ENCODE measurements around the gene TOR1B. TPM values are rescaled to one million over a fixed set of nuclear protein-coding genes. Genes with fewer than 3 reads are reported as not detected.

The TOR1B gene
- total RNA-seq, 1 donor from 2014 or later = 32.1 TPM

DNA sequence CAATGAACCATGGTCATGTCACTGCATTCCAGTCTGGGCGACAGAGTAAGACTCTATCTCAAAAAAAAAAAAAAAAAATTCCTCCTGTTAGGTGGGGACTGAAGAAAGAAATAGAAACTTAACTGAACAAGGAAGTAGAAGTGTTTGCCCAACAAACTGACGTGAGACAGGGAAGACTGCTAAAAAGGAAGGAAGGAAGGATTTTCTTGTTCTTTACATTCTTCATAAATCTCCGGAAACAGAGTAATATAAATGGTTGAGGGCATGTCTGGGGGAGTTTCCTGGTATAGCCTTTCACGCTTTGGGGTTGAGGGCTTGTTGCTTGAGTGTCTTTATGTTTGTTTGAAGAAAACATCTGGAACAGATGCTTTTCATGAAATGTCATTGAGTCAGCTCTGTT, 3.1 kb downstream of the TOR1B start:
- H3K27me3 Mint-ChIP-seq (ENCODE audit: unreplicated experiment) = no peaks in the 10 kb centered on the region
- H3K36me3 Mint-ChIP-seq (ENCODE audit: unreplicated experiment) = peaks cover 35% of the 10 kb centered on the region
- H3K4me3 Mint-ChIP-seq (ENCODE audit: unreplicated experiment) = no peak overlapping the region
- no peak for DNase-seq (ENCODE audit: extremely low spot score, unreplicated experiment)
- H3K27ac Mint-ChIP-seq (ENCODE audit: unreplicated experiment) = peak overlapping the region; percentile 1
- no peaks in the 10 kb centered on the region for H3K9me3 Mint-ChIP-seq (ENCODE audit: unreplicated experiment)
- H3K4me1 Mint-ChIP-seq (ENCODE audit: unreplicated experiment) = peaks cover 10% of the 10 kb centered on the region
- TF ChIP-seq, protein P1, sequence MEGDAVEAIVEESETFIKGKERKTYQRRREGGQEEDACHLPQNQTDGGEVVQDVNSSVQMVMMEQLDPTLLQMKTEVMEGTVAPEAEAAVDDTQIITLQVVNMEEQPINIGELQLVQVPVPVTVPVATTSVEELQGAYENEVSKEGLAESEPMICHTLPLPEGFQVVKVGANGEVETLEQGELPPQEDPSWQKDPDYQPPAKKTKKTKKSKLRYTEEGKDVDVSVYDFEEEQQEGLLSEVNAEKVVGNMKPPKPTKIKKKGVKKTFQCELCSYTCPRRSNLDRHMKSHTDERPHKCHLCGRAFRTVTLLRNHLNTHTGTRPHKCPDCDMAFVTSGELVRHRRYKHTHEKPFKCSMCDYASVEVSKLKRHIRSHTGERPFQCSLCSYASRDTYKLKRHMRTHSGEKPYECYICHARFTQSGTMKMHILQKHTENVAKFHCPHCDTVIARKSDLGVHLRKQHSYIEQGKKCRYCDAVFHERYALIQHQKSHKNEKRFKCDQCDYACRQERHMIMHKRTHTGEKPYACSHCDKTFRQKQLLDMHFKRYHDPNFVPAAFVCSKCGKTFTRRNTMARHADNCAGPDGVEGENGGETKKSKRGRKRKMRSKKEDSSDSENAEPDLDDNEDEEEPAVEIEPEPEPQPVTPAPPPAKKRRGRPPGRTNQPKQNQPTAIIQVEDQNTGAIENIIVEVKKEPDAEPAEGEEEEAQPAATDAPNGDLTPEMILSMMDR (IDR thresholded peaks at IDR 0.05) = no peak

DNA sequence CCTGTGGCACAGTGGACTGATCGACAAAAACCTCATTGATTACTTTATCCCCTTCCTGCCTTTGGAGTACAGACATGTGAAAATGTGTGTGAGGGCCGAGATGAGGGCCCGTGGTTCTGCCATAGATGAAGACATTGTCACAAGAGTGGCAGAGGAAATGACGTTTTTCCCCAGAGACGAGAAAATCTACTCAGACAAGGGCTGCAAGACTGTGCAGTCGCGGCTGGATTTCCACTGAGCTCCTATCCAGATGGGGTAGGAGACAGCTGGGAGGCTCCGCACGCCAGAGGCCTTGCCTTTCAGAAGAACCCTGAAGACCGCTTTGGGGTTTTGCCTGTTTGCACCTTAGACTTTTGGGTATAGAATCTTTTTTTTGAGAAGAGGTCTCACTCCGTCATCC, 6.4 kb downstream of the TOR1B start:
- DNase-seq (ENCODE audit: extremely low spot score, unreplicated experiment) = no peak
- no peak overlapping the region for H3K4me3 Mint-ChIP-seq (ENCODE audit: unreplicated experiment)
- peaks cover 40% of the 10 kb centered on the region for H3K36me3 Mint-ChIP-seq (ENCODE audit: unreplicated experiment)
- peaks cover 4% of the 10 kb centered on the region for H3K4me1 Mint-ChIP-seq (ENCODE audit: unreplicated experiment)
- no peaks in the 10 kb centered on the region for H3K9me3 Mint-ChIP-seq (ENCODE audit: unreplicated experiment)
- H3K27ac Mint-ChIP-seq (ENCODE audit: unreplicated experiment) = no peak overlapping the region
- H3K27me3 Mint-ChIP-seq (ENCODE audit: unreplicated experiment) = no peaks in the 10 kb centered on the region
- TF ChIP-seq, protein P1 (IDR thresholded peaks at IDR 0.05) = no peak

DNA sequence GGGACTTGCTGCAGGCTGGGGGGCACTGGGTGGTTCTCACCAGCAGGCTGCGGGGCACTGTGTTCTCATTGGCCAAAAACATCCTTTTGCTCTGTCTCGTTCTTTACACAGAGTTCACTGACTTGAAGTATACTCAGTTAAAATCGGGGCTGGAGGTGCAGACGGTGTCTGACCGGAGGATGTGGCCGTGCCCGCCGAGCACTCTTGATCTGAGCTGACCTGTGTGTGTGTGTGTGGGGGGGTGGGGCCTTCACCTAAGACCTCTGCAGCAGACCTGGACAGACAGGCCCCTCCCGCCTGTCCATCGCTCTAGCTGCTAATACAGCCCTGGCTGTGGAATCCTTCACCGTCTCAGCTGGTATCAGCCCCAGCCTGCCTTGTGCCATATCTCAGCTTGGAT, 7.1 kb downstream of the TOR1B start:
- peaks cover 2% of the 10 kb centered on the region for H3K4me1 Mint-ChIP-seq (ENCODE audit: unreplicated experiment)
- H3K36me3 Mint-ChIP-seq (ENCODE audit: unreplicated experiment) = peaks cover 44% of the 10 kb centered on the region
- no peaks in the 10 kb centered on the region for H3K9me3 Mint-ChIP-seq (ENCODE audit: unreplicated experiment)
- H3K4me3 Mint-ChIP-seq (ENCODE audit: unreplicated experiment) = no peak overlapping the region
- TF ChIP-seq, protein P1 (IDR thresholded peaks at IDR 0.05) = no peak
- no peak overlapping the region for H3K27ac Mint-ChIP-seq (ENCODE audit: unreplicated experiment)
- no peaks in the 10 kb centered on the region for H3K27me3 Mint-ChIP-seq (ENCODE audit: unreplicated experiment)
- no peak for DNase-seq (ENCODE audit: extremely low spot score, unreplicated experiment)

DNA sequence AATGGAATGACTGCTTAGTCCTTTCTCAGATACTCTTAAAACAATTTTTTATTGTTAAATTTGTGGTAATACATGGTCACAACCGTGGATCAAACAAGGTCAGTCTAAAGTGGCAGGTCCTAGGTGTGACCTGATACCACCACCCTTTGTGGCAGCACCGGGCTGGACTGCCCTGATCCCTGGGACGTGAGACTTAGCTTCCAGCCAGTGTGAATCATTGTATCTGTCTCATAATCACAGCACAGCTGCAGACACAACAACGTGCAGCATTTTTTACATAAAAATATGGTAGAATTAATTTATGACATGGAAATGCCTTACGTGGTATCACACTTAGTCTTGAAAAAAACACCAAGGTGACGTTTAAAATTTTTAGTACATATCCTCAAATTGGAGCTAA, 7.8 kb downstream of the TOR1B start:
- TF ChIP-seq, protein P1 (IDR thresholded peaks at IDR 0.05) = no peak
- H3K4me3 Mint-ChIP-seq (ENCODE audit: unreplicated experiment) = no peak overlapping the region
- H3K27me3 Mint-ChIP-seq (ENCODE audit: unreplicated experiment) = no peaks in the 10 kb centered on the region
- DNase-seq (ENCODE audit: extremely low spot score, unreplicated experiment) = no peak
- H3K36me3 Mint-ChIP-seq (ENCODE audit: unreplicated experiment) = peaks cover 45% of the 10 kb centered on the region
- peaks cover 2% of the 10 kb centered on the region for H3K4me1 Mint-ChIP-seq (ENCODE audit: unreplicated experiment)
- H3K27ac Mint-ChIP-seq (ENCODE audit: unreplicated experiment) = no peak overlapping the region
- H3K9me3 Mint-ChIP-seq (ENCODE audit: unreplicated experiment) = no peaks in the 10 kb centered on the region

DNA sequence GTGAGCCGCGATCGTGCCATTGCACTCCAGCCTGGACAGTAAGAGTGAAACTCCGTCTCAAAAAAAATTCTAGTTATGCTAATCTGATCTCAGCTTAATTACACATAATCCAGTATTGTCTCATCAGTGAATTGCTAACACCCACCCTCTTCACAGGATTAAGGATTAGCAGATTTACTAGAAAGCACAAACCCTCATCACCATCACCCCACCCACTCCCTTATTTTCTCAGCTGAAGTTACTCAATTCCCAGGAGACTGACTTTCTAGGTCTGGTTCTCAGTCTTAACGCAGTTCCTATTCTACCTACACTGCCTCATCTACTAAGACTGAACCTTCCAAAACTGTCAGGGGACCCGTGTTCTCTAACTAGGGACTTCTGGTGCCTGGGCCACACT, 9.0 kb downstream of the TOR1B start:
- Mint-ChIP-seq H3K36me3 (ENCODE audit: unreplicated experiment) (peaks cover 45% of the 10 kb centered on the region), H3K9me3 (ENCODE audit: unreplicated experiment) (no peaks in the 10 kb centered on the region), H3K4me1 (ENCODE audit: unreplicated experiment) (peaks cover 2% of the 10 kb centered on the region), H3K27me3 (ENCODE audit: unreplicated experiment) (no peaks in the 10 kb centered on the region), H3K27ac (ENCODE audit: unreplicated experiment) (no peak overlapping the region), H3K4me3 (ENCODE audit: unreplicated experiment) (no peak overlapping the region)
- TF ChIP-seq, protein P1 (IDR thresholded peaks at IDR 0.05) = no peak
- no peak for DNase-seq (ENCODE audit: extremely low spot score, unreplicated experiment)
